CD4-positive, alpha-beta memory T cell (primary cell): ENCODE measurements around the gene CDK18. TPM values are rescaled to one million over a fixed set of nuclear protein-coding genes. Genes with fewer than 3 reads are reported as not detected.

Experiments used
- CTCF ChIA-PET: fragments of 350-600 bp; sonication (Branson Sonifier 250); formaldehyde crosslinking; loops from one replicate; lab custom pipeline; 2021; ENCODE audit warnings: inconsistent platforms; ENCODE audit not compliant: partially characterized antibody; lab: Charles Lee
- POLR2A ChIA-PET: fragments of 350-600 bp; sonication (Branson Sonifier 250); formaldehyde crosslinking; loops from one replicate; lab custom pipeline; 2021; ENCODE audit not compliant: partially characterized antibody; lab: Charles Lee
- DNase-seq, 5 donors: peaks; one replicate each; pipeline versions ENCODE4 v3.0.0 to v3.0.0-alpha.2; 2020 to 2022; ENCODE audit warnings: mixed read lengths in 1 of 5
- H3K27ac ChIP-seq: one replicate; pipeline ENCODE4 v1.7.0; 2013; ENCODE audit warnings: low read depth, low read length
- H3K27me3 ChIP-seq: 2 replicates; pipeline ENCODE4 v1.7.0; 2013; ENCODE audit warnings: mild to moderate bottlenecking, low read length, moderate library complexity; ENCODE audit not compliant: insufficient read depth
- H3K36me3 ChIP-seq: 2 replicates; pipeline ENCODE4 v1.7.0; 2013; ENCODE audit warnings: mild to moderate bottlenecking, low read length, moderate library complexity; ENCODE audit not compliant: insufficient read depth
- H3K4me1 ChIP-seq: 2 replicates; pipeline ENCODE4 v1.7.0; 2013; ENCODE audit warnings: mild to moderate bottlenecking, low read length, moderate library complexity; ENCODE audit not compliant: insufficient read depth
- H3K4me3 ChIP-seq, 2 donors: one replicate each; pipeline ENCODE4 v1.7.0; 2013; ENCODE audit warnings: low read length in 2 of 2, mild to moderate bottlenecking in 1 of 2
- H3K9me3 ChIP-seq, 2 donors: one replicate each; pipeline ENCODE4 v1.7.0; 2013; ENCODE audit warnings: low read length in 2 of 2, control low read depth in 1 of 2; ENCODE audit not compliant: control insufficient read depth in 1 of 2
- H3K27ac Mint-ChIP-seq, 7 donors: one replicate each; pipeline ENCODE4 v1.8.0; 2020 to 2021; ENCODE audit warnings: mixed read lengths in 7 of 7, mild to moderate bottlenecking in 6 of 7, inconsistent platforms in 3 of 7, moderate library complexity in 3 of 7
- H3K27me3 Mint-ChIP-seq, 2 donors: one replicate each; pipeline ENCODE4 v1.8.0; 2020 to 2021; ENCODE audit warnings: mixed read lengths in 2 of 2
- H3K36me3 Mint-ChIP-seq, 2 donors: one replicate each; pipeline ENCODE4 v1.8.0; 2020 to 2021; ENCODE audit warnings: mixed read lengths in 2 of 2, inconsistent platforms in 1 of 2, mild to moderate bottlenecking in 1 of 2
- H3K4me1 Mint-ChIP-seq, 4 donors: one replicate each; pipeline ENCODE4 v1.8.0; 2020 to 2021; ENCODE audit warnings: mixed read lengths in 4 of 4, mild to moderate bottlenecking in 1 of 4
- H3K4me3 Mint-ChIP-seq, 8 donors: one replicate each; pipeline ENCODE4 v1.8.0; 2020 to 2021; ENCODE audit warnings: mixed read lengths in 8 of 8, mild to moderate bottlenecking in 7 of 8, moderate library complexity in 6 of 8, inconsistent platforms in 3 of 8
- H3K9me3 Mint-ChIP-seq, 8 donors: one replicate each; pipeline ENCODE4 v1.8.0; 2020 to 2021; ENCODE audit warnings: mixed read lengths in 8 of 8, mild to moderate bottlenecking in 5 of 8, inconsistent platforms in 3 of 8, moderate library complexity in 1 of 8
- intact Hi-C: fragments of 100-400 bp; cut with micrococcal nuclease; formaldehyde crosslinking; loops from one replicate; pipeline ENCODE4 v1.15.1; 2023
- polyA plus RNA-seq, 2 donors: library from polyadenylated mRNA; unstranded; fragments of 300-500 nt; fragmentation: Illumina TruSeq; gene quantifications; one replicate each; pipeline ENCODE4 v1.2.3, GENCODE V29; 2021
- total RNA-seq, 2 experiments: library from RNA; stranded (reverse); gene quantifications; one replicate each; pipeline ENCODE4 v1.2.3, GENCODE V29; 2021

Gene CDK18
- total and polyA plus RNA-seq, 4 experiments from 2014 or later, result 0.25 to 1.3 (median 0.77) TPM

DNA sequence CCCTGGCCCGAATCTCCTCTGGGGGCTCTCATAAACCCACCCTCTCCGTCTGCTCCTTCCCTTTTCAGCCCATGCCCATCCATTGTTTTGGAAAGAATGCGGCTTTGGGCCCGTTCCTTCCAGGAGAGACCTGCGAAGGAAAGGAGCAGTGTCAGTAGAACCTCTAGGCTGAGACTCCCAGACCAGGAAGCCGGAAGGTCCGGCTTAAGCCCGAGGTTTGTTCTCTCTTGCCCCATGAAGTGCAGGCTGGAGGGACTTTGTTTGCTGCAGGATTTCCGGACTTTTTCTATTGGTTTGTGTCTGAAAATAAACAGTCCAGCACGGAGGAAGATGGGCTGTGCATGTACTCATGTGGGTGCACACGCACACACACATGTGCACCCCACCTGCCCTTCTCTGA lies 77.6 kb downstream of the CDK18 start:
- H3K4me3 Mint-ChIP-seq, result no peak overlapping the region
- H3K27ac Mint-ChIP-seq, result no peak overlapping the region
- ChIA-PET CTCF (no interaction called here), POLR2A (no interaction called here)
- Histone ChIP-seq H3K9me3 (no peaks in the 10 kb centered on the region), H3K4me1 (no peaks in the 10 kb centered on the region), H3K27me3 (peaks cover 10% of the 10 kb centered on the region), H3K36me3 (no peaks in the 10 kb centered on the region), H3K4me3 (no peak overlapping the region), H3K27ac (no peak overlapping the region)
- DNase-seq, result no peak
- no peaks in the 10 kb centered on the region for H3K4me1 Mint-ChIP-seq
- intact Hi-C loops, result no loop called here
- H3K27me3 Mint-ChIP-seq, result peaks cover 8 to 19% of the 10 kb centered on the region in 2 donors
- no peaks in the 10 kb centered on the region for H3K36me3 Mint-ChIP-seq
- H3K9me3 Mint-ChIP-seq, result no peaks in the 10 kb centered on the region

Other genes with a start within 250 kb of the CDK18 start
- gene NUAK2, start 182.9 kb upstream of the CDK18 start, total RNA-seq, result 10 to 100 TPM; 32.5 to 32.8 TPM
- gene NUAK2, start 182.9 kb upstream of the CDK18 start, polyA plus RNA-seq, result 10 to 100 TPM in 1 of 2 donors, 1 to 10 TPM in 1; 8.5 to 35.7 TPM
- gene KLHDC8A, start 147.7 kb upstream of the CDK18 start, total RNA-seq, result not detected
- gene KLHDC8A, start 147.7 kb upstream of the CDK18 start, polyA plus RNA-seq, result not detected
- gene LEMD1, start 82.6 kb upstream of the CDK18 start, total RNA-seq, result 1 to 10 TPM in 1 of 2 experiments, not detected in 1; 1.3 TPM
- gene LEMD1, start 82.6 kb upstream of the CDK18 start, polyA plus RNA-seq, result not detected
- under 1 TPM; 0.42 to 0.44 TPM for gene BLACAT1, start 48.6 kb upstream of the CDK18 start, total RNA-seq
- gene BLACAT1, start 48.6 kb upstream of the CDK18 start, polyA plus RNA-seq, result not detected
- gene ELK4, start 127.3 kb downstream of the CDK18 start, total RNA-seq, result 100 to 1,000 TPM; 166 to 194 TPM
- 1 to 10 TPM; 3.2 to 6.6 TPM for gene ELK4, start 127.3 kb downstream of the CDK18 start, polyA plus RNA-seq
- under 1 TPM; 0.09 to 0.19 TPM for gene SLC45A3, start 175.8 kb downstream of the CDK18 start, total RNA-seq
- not detected for gene SLC45A3, start 175.8 kb downstream of the CDK18 start, polyA plus RNA-seq
- 100 to 1,000 TPM; 111 to 117 TPM for gene NUCKS1, start 245.5 kb downstream of the CDK18 start, total RNA-seq
- gene NUCKS1, start 245.5 kb downstream of the CDK18 start, polyA plus RNA-seq, result 10 to 100 TPM in 1 of 2 donors, 1 to 10 TPM in 1; 9.0 to 13.3 TPM